Naive B cell (primary cell): ENCODE data around the gene TSPAN33. TPM values are rescaled to one million over a fixed set of nuclear protein-coding genes. Genes with fewer than 3 reads are reported as not detected.

Experiments used
- polyA plus RNA-seq, 6 donors: library from polyadenylated mRNA; unstranded; fragments of 300-500 nt; fragmentation: Illumina TruSeq; gene quantifications; one replicate each; pipeline ENCODE4 v1.2.3, GENCODE V29; 2021; ENCODE audit warnings: low read depth in 6 of 6

Gene TSPAN33
- polyA plus RNA-seq, 6 donors from 2014 or later: 92.8 to 171 (median 136) TPM

Other genes with a start within 250 kb of the TSPAN33 start
- under 1 TPM in 4 of 6 donors, not detected in 2; 0.29 to 0.78 (median 0.37) TPM for gene KCP, start 234.0 kb upstream of the TSPAN33 start, polyA plus RNA-seq
- gene IRF5, start 206.8 kb upstream of the TSPAN33 start, polyA plus RNA-seq: 10 to 100 TPM; 54.4 to 78.0 (median 58.5) TPM
- 10 to 100 TPM; 28.7 to 38.7 (median 34.1) TPM for gene TNPO3, start 89.6 kb upstream of the TSPAN33 start, polyA plus RNA-seq
- gene SMO, start 43.9 kb downstream of the TSPAN33 start, polyA plus RNA-seq: under 1 TPM in 1 of 6 donors, not detected in 5; 0.14 TPM
- 1 to 10 TPM; 3.6 to 9.9 (median 5.3) TPM for gene AHCYL2, start 80.3 kb downstream of the TSPAN33 start, polyA plus RNA-seq